Raji (cell line): ENCODE results near the gene LKAAEAR1.

Experiments used
- POLR2A ChIP-seq: IDR thresholded peaks from 2 replicates; pipeline ENCODE4 v1.6.1; 2011; ENCODE audit warnings: low read depth, low read length, control low read depth; ENCODE audit not compliant: insufficient read depth

The LKAAEAR1 gene

GRCh38 chr20:64068386-64069208, 15.6 kb downstream of the LKAAEAR1 start:
- TF ChIP-seq POLR2A: no peak

- TF ChIP-seq POLR2A: no peak
Observed at GRCh38 chr20:64067733-64068307, 16.4 kb downstream of the LKAAEAR1 start.

GRCh38 chr20:64067005-64067632, 17.1 kb downstream of the LKAAEAR1 start:
- TF ChIP-seq POLR2A: no peak

GRCh38 chr20:64065974-64066343, 18.2 kb downstream of the LKAAEAR1 start:
- TF ChIP-seq POLR2A: no peak

- TF ChIP-seq POLR2A: peak; percentile 11; the same call in 1 of the 2 replicates
Observed at GRCh38 chr20:64065062-64065973, 18.9 kb downstream of the LKAAEAR1 start.

- TF ChIP-seq POLR2A: 0 out of 2 replicates have a peak, but pooled peaks have one; percentile 14
Observed at GRCh38 chr20:64064145-64064698, 20.0 kb downstream of the LKAAEAR1 start.

GRCh38 chr20:64063389-64064144, 20.6 kb downstream of the LKAAEAR1 start:
- no peak for TF ChIP-seq POLR2A

GRCh38 chr20:64062596-64063388, 21.4 kb downstream of the LKAAEAR1 start, which contains the start of gene TCEA2:
Gene TCEA2, plus strand, starts transcription at chr20:64063198. Its CDS starts 115 bp downstream, at chr20:64063313.
- TF ChIP-seq POLR2A: peak; percentile 73

- TF ChIP-seq POLR2A: no peak
Observed at GRCh38 chr20:64062276-64062595, 22.0 kb downstream of the LKAAEAR1 start.

- TF ChIP-seq POLR2A: no peak
Observed at GRCh38 chr20:64058536-64058935, 25.7 kb downstream of the LKAAEAR1 start.

GRCh38 chr20:64057628-64058498, 26.3 kb downstream of the LKAAEAR1 start:
- TF ChIP-seq POLR2A: no peak; the same call in 1 of the 2 replicates

- no peak for TF ChIP-seq POLR2A
Observed at GRCh38 chr20:64056889-64057627, 27.1 kb downstream of the LKAAEAR1 start.
